GM12801 (cell line): ENCODE data around the gene LAMTOR3.

Experiments
- CTCF ChIP-seq: IDR thresholded peaks from one replicate; pipeline ENCODE4 v1.5.1; 2011; ENCODE audit warnings: control low read depth; ENCODE audit not compliant: insufficient read length; ENCODE audit errors: extremely low read depth

LAMTOR3 gene

GRCh38 chr4:99915449-99915848 is 21.2 kb upstream of the LAMTOR3 start:
- no peak for TF ChIP-seq CTCF

DNA sequence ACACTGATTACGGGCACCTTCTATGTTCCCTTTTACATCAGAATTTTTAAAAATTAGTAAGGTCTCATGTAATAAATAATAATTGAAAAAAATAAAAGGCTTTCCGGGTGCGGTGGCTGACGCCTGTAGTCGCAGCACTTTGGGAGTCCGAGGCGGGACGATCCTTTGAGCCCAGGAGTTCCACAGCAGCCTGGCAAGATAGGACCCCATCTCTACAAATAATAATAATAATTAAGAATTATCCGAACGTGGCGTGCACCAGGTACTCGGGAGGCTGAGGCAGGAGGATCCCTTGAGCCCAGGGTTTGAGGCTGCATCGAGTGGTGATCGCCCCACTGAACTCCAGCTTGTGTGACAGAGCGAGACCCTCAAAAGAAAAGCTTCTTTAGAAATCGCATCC is 771 bp upstream of the LAMTOR3 start:
- TF ChIP-seq CTCF: no peak

DNA sequence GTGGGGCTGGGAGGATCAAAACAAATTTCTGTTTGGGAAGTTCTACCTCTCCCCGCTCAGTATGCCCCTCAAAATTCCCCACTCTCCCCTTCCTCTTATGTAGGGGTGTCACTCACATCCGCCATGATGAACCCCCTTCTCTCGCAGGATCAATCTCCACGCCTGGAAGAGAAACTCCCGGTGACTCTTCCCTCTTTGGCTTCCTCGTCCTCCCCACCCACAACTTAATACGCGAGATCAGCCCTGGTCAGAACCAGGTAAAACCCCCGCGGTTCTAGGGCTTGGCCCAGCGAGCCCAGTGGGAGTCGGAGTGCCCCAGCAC is 427 bp downstream of the LAMTOR3 start:
- TF ChIP-seq CTCF: no peak

- TF ChIP-seq CTCF: no peak
Observed at GRCh38 chr4:99893029-99893428, 1.2 kb downstream of the LAMTOR3 start.

DNA sequence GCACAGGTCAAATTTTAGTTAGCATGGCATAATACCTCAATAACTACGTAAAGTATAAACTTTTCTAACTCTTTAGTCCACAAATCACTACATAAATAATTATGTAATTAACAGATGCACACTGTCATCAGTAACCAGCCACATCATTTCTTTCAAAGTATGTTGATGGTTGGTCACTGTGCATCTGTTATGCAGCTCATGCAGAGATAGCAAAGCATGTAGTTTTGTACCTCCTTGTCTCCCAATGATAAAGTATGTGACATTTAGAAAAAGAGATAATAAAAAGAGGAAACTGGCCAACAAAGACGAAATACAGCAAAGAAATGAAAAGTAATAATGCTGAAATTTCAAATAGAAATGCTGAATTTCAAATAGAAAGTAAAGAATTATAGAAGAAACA is 2.9 kb downstream of the LAMTOR3 start:
- TF ChIP-seq CTCF: no peak

DNA sequence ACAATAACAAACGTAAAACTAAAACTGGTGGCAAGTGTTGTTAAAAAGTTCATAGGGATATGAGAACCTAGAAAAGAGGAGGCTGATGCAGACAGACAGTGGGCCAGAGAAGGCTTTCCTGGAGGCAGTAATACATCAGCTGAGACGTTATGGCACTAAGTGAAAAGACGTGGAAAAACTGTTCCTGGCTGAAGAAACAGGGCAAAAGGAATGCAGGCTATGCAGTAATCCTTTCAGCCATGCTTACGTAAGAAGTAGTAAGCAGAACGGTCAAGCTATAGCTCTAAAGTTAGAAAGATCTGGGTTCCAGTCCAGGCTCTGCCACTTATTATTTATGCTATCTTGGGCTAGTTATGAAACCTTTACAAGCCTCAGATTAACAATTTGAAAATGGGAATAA is 6.4 kb downstream of the LAMTOR3 start:
- no peak for TF ChIP-seq CTCF

DNA sequence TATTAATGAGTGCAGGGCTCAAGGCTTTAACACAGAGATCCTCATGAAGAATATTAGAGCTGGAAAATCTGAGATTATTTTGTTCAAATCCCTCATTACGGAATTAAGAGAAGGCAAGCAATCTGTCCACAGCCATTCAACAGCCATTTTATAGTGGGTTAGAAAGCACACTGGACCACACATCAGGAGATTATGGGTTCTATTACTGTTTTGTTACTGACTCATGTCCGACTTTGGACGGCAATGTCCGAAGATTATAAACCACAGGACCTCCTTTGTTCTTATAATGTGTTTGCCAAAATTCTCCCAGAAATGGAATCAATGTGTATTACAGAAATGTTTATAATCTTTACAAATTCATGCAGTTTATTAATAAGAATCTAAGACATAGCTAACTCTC is 8.1 kb downstream of the LAMTOR3 start:
- no peak for TF ChIP-seq CTCF

- TF ChIP-seq CTCF: no peak
Observed at GRCh38 chr4:99885687-99886086, 8.5 kb downstream of the LAMTOR3 start.
